A673 (cell line): ENCODE measurements around the gene HBA1. TPM values are rescaled to one million over a fixed set of nuclear protein-coding genes. Genes with fewer than 3 reads are reported as not detected.

Source experiments
- BruUV-seq: library from RNA; stranded (reverse); fragments of 400-500 nt; replicated peaks from 2 replicates; lab custom pipeline; 2021; lab: Mats Ljungman, UMichigan
- CTCF ChIA-PET: fragments of 300-600 bp; sonication (Branson Sonifier 250); formaldehyde crosslinking; loops from one replicate; lab custom pipeline; 2022; ENCODE audit warnings: antibody characterized with exemption; lab: Charles Lee
- POLR2A ChIA-PET: fragments of 300-600 bp; sonication (Branson Sonifier 250); formaldehyde crosslinking; loops from one replicate; lab custom pipeline; 2022; ENCODE audit warnings: antibody characterized with exemption; ENCODE audit not compliant: low non-redundant PET; lab: Charles Lee
- DNase-seq: peaks from one replicate; pipeline ENCODE4 v3.0.0-alpha.2; 2015; ENCODE audit warnings: low spot score
- H3K27ac ChIP-seq: fragments of 200-600 bp; sonication (generic); 2 replicates; pipeline ENCODE4 v1.5.1; 2016; ENCODE audit warnings: mixed run types, low read depth, mild to moderate bottlenecking, mixed read lengths, antibody characterized with exemption, low read length; ENCODE audit not compliant: poor library complexity, severe bottlenecking
- H3K27me3 ChIP-seq: fragments of 200-600 bp; sonication (generic); replicated peaks from 2 replicates; pipeline ENCODE4 v1.6.1; 2017; ENCODE audit warnings: mixed run types, low read depth, mild to moderate bottlenecking, mixed read lengths, antibody characterized with exemption, low read length; ENCODE audit not compliant: insufficient read depth, poor library complexity
- H3K36me3 ChIP-seq: fragments of 200-600 bp; sonication (generic); 2 replicates; pipeline ENCODE4 v1.6.1; 2016; ENCODE audit warnings: mixed run types, mild to moderate bottlenecking, mixed read lengths, antibody characterized with exemption, low read length; ENCODE audit not compliant: insufficient read depth, poor library complexity, severe bottlenecking
- H3K4me1 ChIP-seq: fragments of 200-600 bp; sonication (generic); 2 replicates; pipeline ENCODE4 v1.6.1; 2017; ENCODE audit warnings: mixed run types, mild to moderate bottlenecking, mixed read lengths, antibody characterized with exemption, low read length; ENCODE audit not compliant: insufficient read depth, poor library complexity, severe bottlenecking
- H3K4me3 ChIP-seq: fragments of 200-600 bp; sonication (generic); 2 replicates; pipeline ENCODE4 v1.5.1; 2016; ENCODE audit warnings: low read depth, mixed run types, mild to moderate bottlenecking, mixed read lengths, low read length; ENCODE audit not compliant: poor library complexity, severe bottlenecking
- H3K9me3 ChIP-seq: fragments of 200-600 bp; sonication (generic); 2 replicates; pipeline ENCODE4 v1.6.1; 2016; ENCODE audit warnings: mixed run types, low read depth, mild to moderate bottlenecking, mixed read lengths, antibody characterized with exemption, low read length; ENCODE audit not compliant: poor library complexity, severe bottlenecking
- EZH2 ChIP-seq: fragments of 200-600 bp; sonication (generic); IDR thresholded peaks from 2 replicates; pipeline ENCODE4 v1.6.1; 2017; ENCODE audit warnings: borderline replicate concordance, low read depth, mild to moderate bottlenecking, mixed read lengths, antibody characterized with exemption, low read length; ENCODE audit not compliant: poor library complexity, severe bottlenecking
- intact Hi-C: fragments of 100-400 bp; cut with micrococcal nuclease; formaldehyde crosslinking; loops from one replicate; pipeline ENCODE4 v1.10.0; 2022; ENCODE audit not compliant: unreplicated experiment
- total RNA-seq: library from RNA; stranded (reverse); gene quantifications from 2 replicates; pipeline ENCODE4 v1.2.3, GENCODE V29; 2021
- TF ChIP-seq, protein P1 (sequence below): fragments of 300-800, 200-600 bp; sonication (generic); conservative IDR thresholded peaks from 2 replicates; pipeline ENCODE4 v1.5.1; 2017; ENCODE audit warnings: low read depth, mild to moderate bottlenecking, antibody characterized with exemption, low read length, moderate library complexity, mixed read lengths

HBA1 gene
- total RNA-seq, 1 experiment from 2014 or later: 5.9 TPM

GRCh38 chr16:140175-140857 lies 36.2 kb upstream of the HBA1 start:
- H3K36me3 ChIP-seq: no peaks in the 10 kb centered on the region
- no peak overlapping the region for H3K27ac ChIP-seq
- no peaks in the 10 kb centered on the region for H3K9me3 ChIP-seq
- no TSS peak for BruUV-seq
- H3K4me1 ChIP-seq: no peaks in the 10 kb centered on the region
- intact Hi-C loops: no loop called here
- DNase-seq: no peak
- no peak for TF ChIP-seq EZH2
- TF ChIP-seq, protein P1, sequence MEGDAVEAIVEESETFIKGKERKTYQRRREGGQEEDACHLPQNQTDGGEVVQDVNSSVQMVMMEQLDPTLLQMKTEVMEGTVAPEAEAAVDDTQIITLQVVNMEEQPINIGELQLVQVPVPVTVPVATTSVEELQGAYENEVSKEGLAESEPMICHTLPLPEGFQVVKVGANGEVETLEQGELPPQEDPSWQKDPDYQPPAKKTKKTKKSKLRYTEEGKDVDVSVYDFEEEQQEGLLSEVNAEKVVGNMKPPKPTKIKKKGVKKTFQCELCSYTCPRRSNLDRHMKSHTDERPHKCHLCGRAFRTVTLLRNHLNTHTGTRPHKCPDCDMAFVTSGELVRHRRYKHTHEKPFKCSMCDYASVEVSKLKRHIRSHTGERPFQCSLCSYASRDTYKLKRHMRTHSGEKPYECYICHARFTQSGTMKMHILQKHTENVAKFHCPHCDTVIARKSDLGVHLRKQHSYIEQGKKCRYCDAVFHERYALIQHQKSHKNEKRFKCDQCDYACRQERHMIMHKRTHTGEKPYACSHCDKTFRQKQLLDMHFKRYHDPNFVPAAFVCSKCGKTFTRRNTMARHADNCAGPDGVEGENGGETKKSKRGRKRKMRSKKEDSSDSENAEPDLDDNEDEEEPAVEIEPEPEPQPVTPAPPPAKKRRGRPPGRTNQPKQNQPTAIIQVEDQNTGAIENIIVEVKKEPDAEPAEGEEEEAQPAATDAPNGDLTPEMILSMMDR: no peak
- ChIA-PET CTCF (no interaction called here), POLR2A (no interaction called here)
- no peak overlapping the region for H3K4me3 ChIP-seq
- no peaks in the 10 kb centered on the region for H3K27me3 ChIP-seq

- Histone ChIP-seq H3K27ac (no peak overlapping the region), H3K36me3 (no peaks in the 10 kb centered on the region), H3K27me3 (no peaks in the 10 kb centered on the region), H3K4me3 (no peak overlapping the region), H3K9me3 (no peaks in the 10 kb centered on the region), H3K4me1 (no peaks in the 10 kb centered on the region)
- no peak for DNase-seq
- POLR2A ChIA-PET: no interaction called here
- CTCF ChIA-PET: no interaction called here
- no peak for TF ChIP-seq EZH2
- TF ChIP-seq, protein P1: no peak
- intact Hi-C loops: no loop called here
- no TSS peak for BruUV-seq
Observed at GRCh38 chr16:142405-142967, 34.0 kb upstream of the HBA1 start.

DNA sequence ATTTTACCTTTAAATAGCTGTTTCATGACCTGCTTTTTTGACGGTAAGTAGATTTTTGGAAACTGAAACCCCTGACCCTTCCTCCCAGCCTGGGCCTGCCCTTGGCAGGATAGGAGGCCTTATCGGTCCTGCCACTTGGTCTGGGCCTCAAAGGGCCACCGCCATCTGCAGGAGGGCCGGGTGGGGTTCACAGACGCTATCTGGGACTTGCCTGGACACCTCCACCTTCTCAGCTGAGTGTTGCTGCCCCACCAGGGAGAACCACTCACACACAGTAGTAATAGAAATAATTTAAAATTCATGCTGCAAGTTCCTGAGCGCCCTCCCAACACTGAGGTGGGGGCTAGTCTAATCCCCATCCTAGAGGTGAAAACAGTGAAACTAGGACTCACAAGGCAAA lies 33.4 kb upstream of the HBA1 start:
- Histone ChIP-seq H3K4me1 (no peaks in the 10 kb centered on the region), H3K36me3 (no peaks in the 10 kb centered on the region), H3K27me3 (no peaks in the 10 kb centered on the region), H3K4me3 (no peak overlapping the region), H3K27ac (no peak overlapping the region), H3K9me3 (no peaks in the 10 kb centered on the region)
- ChIA-PET CTCF (no interaction called here), POLR2A (no interaction called here)
- TF ChIP-seq, protein P1: no peak
- no peak for TF ChIP-seq EZH2
- DNase-seq: no peak
- intact Hi-C loops: no loop called here
- BruUV-seq: no TSS peak
